ENCODE results near the gene STRBP.
"Not testable (repeated sequence)": the region's sequence is repeated elsewhere in the genome, so short reads cannot be mapped to it uniquely, and the experiment has no call there.

The STRBP gene

GRCh38 chr9:123282362-123283047 is 14.1 kb upstream of the STRBP start:
- no peak for DNase-seq

GRCh38 chr9:123281659-123282350 is 13.4 kb upstream of the STRBP start:
- DNase-seq: no peak

GRCh38 chr9:123278879-123279493 is 10.6 kb upstream of the STRBP start:
- DNase-seq: not testable (repeated sequence)

GRCh38 chr9:123278361-123278760 is 10.0 kb upstream of the STRBP start:
- no peak for DNase-seq

- no peak for DNase-seq
Measured at GRCh38 chr9:123276551-123276950, 8.2 kb upstream of the STRBP start.

- not testable (repeated sequence) for DNase-seq
Measured at GRCh38 chr9:123271133-123271532, 2.7 kb upstream of the STRBP start.

- no peak for DNase-seq
Measured at GRCh38 chr9:123269281-123269680, 895 bp upstream of the STRBP start.

GRCh38 chr9:123268199-123268464 is 254 bp downstream of the STRBP start:
- DNase-seq: no peak

GRCh38 chr9:123267481-123268198 is 746 bp downstream of the STRBP start:
- DNase-seq: peak; percentile 33

- no peak for DNase-seq
Measured at GRCh38 chr9:123266655-123267399, 1.6 kb downstream of the STRBP start.

GRCh38 chr9:123265833-123266232 is 2.6 kb downstream of the STRBP start:
- no peak for DNase-seq

- no peak for DNase-seq
Measured at GRCh38 chr9:123263227-123263626, 5.2 kb downstream of the STRBP start.

GRCh38 chr9:123262338-123262737 is 6.0 kb downstream of the STRBP start:
- no peak for DNase-seq

- DNase-seq: no peak
Measured at GRCh38 chr9:123261006-123261677, 7.2 kb downstream of the STRBP start.

GRCh38 chr9:123260340-123260739 is 8.0 kb downstream of the STRBP start:
- no peak for DNase-seq

- DNase-seq: no peak
Measured at GRCh38 chr9:123257276-123257675, 11.1 kb downstream of the STRBP start.

GRCh38 chr9:123255718-123256117 is 12.7 kb downstream of the STRBP start:
- DNase-seq: no peak

- DNase-seq: no peak
Measured at GRCh38 chr9:123253204-123253603, 15.2 kb downstream of the STRBP start.

GRCh38 chr9:123251741-123252140 is 16.6 kb downstream of the STRBP start:
- DNase-seq: no peak

GRCh38 chr9:123251324-123251723 is 17.1 kb downstream of the STRBP start:
- DNase-seq: no peak

GRCh38 chr9:123250504-123250903 is 17.9 kb downstream of the STRBP start:
- DNase-seq: no peak

GRCh38 chr9:123249162-123249561 is 19.2 kb downstream of the STRBP start:
- not testable (repeated sequence) for DNase-seq
